OCI-LY1 (cell line): ENCODE measurements around the gene NFKBIZ.

ENCODE experiments used
- H2AFZ ChIP-seq: fragments of 200-600 bp; sonication (generic), shearing (Covaris generic); 2 replicates; pipeline ENCODE4 v1.6.0; 2014; ENCODE audit warnings: antibody characterized with exemption, mild to moderate bottlenecking, low read length
- H3F3A ChIP-seq: fragments of 200-600 bp; sonication (generic), shearing (Covaris generic); 2 replicates; pipeline ENCODE4 v1.6.0; 2014; ENCODE audit warnings: mild to moderate bottlenecking, antibody characterized with exemption, low read length, moderate library complexity; ENCODE audit not compliant: insufficient read depth
- H3K27ac ChIP-seq: fragments of 200-600 bp; sonication (generic); 2 replicates; pipeline ENCODE4 v1.5.1; 2014; ENCODE audit warnings: low read length, mixed run types, mild to moderate bottlenecking, low read depth; ENCODE audit not compliant: poor library complexity, severe bottlenecking
- H3K27me3 ChIP-seq: fragments of 200-600 bp; sonication (generic); 2 replicates; pipeline ENCODE4 v1.6.0; 2014; ENCODE audit warnings: antibody characterized with exemption, mild to moderate bottlenecking, low read length, moderate library complexity; ENCODE audit not compliant: insufficient read depth
- H3K36me3 ChIP-seq: fragments of 200-600 bp; sonication (generic); 2 replicates; pipeline ENCODE4 v1.6.1; 2014; ENCODE audit warnings: mild to moderate bottlenecking, antibody characterized with exemption, low read length, moderate library complexity, mixed read lengths; ENCODE audit not compliant: insufficient read depth
- H3K4me1 ChIP-seq: fragments of 200-600 bp; sonication (generic); 2 replicates; pipeline ENCODE4 v1.5.1; 2014; ENCODE audit warnings: mild to moderate bottlenecking, low read length, moderate library complexity; ENCODE audit not compliant: insufficient read depth, severe bottlenecking
- H3K4me2 ChIP-seq: fragments of 200-600 bp; sonication (generic), shearing (Covaris generic); 2 replicates; pipeline ENCODE4 v1.6.1; 2014; ENCODE audit warnings: low read length
- H3K4me3 ChIP-seq: fragments of 200-600 bp; sonication (generic); 2 replicates; pipeline ENCODE4 v1.5.1; 2014; ENCODE audit warnings: low read length, low read depth, mild to moderate bottlenecking, mixed read lengths; ENCODE audit not compliant: poor library complexity, severe bottlenecking
- H3K79me2 ChIP-seq: fragments of 200-600 bp; shearing (Covaris generic); 2 replicates; pipeline ENCODE4 v1.6.1; 2016; ENCODE audit warnings: mixed run types, low read length, mixed read lengths; ENCODE audit not compliant: insufficient read depth
- H3K9ac ChIP-seq: fragments of 200-600 bp; sonication (generic), shearing (Covaris generic); 2 replicates; pipeline ENCODE4 v1.6.1; 2014; ENCODE audit warnings: mild to moderate bottlenecking, low read length, mixed read lengths
- H3K9me2 ChIP-seq: fragments of 200-600 bp; sonication (generic), shearing (Covaris generic); 2 replicates; pipeline ENCODE4 v1.6.1; 2014; ENCODE audit warnings: low read depth, mild to moderate bottlenecking, low read length, mixed read lengths
- H3K9me3 ChIP-seq: fragments of 200-600 bp; shearing (Covaris generic); 2 replicates; pipeline ENCODE4 v1.6.1; 2014; ENCODE audit warnings: low read length, mixed read lengths
- H4K20me1 ChIP-seq: fragments of 200-600 bp; sonication (generic), shearing (Covaris generic); 2 replicates; pipeline ENCODE4 v1.6.0; 2016; ENCODE audit warnings: mild to moderate bottlenecking, low read length; ENCODE audit not compliant: insufficient read depth
- CTCF ChIP-seq: fragments of 200-600 bp; sonication (generic), shearing (Covaris generic); IDR thresholded peaks from 2 replicates; pipeline ENCODE4 v1.5.1; 2017; ENCODE audit warnings: mild to moderate bottlenecking, antibody characterized with exemption, low read length, moderate library complexity, mixed read lengths
- EZH2 ChIP-seq: fragments of 200-600 bp; sonication (generic), shearing (Covaris generic); IDR thresholded peaks from 2 replicates; pipeline ENCODE4 v1.8.0; 2017; ENCODE audit warnings: borderline replicate concordance, mixed run types, mild to moderate bottlenecking, antibody characterized with exemption, low read length, moderate library complexity, mixed read lengths

Gene NFKBIZ

DNA sequence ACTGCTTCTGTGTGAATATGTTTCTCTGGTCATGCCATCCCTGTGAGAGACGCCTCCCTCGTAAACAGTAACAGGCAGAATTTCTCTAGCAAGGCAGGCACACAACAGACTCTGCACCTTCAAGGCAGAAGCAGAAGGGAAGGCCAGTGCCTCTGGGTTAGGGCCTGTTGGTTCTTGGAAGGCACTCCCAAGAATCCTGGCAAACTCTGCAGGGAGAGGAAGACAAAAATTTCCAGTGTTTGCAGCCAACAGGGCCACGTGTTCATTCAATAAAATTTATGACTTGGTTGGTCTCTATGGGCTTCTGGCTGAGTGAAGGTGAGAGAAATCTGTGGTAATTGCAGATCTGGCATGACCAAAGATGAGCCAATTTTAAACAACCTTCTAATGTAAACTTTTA is 39.3 kb downstream of the NFKBIZ start:
- Histone ChIP-seq H3K4me2 (no peak overlapping the region), H3K27me3 (no peaks in the 10 kb centered on the region), H3K9me2 (no peaks in the 10 kb centered on the region)

DNA sequence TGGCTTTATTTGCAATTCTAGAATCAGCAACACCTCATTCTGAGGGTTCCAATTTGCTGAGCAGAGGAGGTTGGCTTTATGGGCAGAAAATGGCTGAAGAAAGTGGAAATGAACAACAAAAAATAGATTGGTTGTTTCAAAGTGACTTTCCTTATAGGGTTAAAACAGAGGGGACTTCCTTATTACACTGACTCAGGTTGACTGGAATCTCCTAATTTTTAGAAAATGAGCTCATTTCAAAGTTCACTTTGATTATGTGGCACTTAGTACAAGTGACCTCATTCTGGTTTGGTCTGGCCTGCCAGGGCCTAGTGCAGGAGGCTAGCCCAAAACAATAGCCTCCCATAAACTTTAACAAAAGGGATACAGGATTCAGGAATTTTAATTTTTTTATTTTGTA is 41.4 kb downstream of the NFKBIZ start:
- Histone ChIP-seq H3K79me2 (no peaks in the 10 kb centered on the region), H3K27ac (no peak overlapping the region), H3K4me3 (no peak overlapping the region), H3K4me2 (no peak overlapping the region), H3F3A (no peaks in the 10 kb centered on the region), H3K27me3 (no peaks in the 10 kb centered on the region), H3K9ac (no peak overlapping the region), H2AFZ (no peak overlapping the region), H4K20me1 (no peaks in the 10 kb centered on the region), H3K9me2 (no peaks in the 10 kb centered on the region), H3K9me3 (no peaks in the 10 kb centered on the region), H3K36me3 (no peaks in the 10 kb centered on the region), H3K4me1 (peaks cover 4% of the 10 kb centered on the region)
- no peak for TF ChIP-seq EZH2
- TF ChIP-seq CTCF: no peak

More for the DNA sequence above, 39.3 kb downstream of the NFKBIZ start:
- no peaks in the 10 kb centered on the region for H3F3A ChIP-seq
- no peak overlapping the region for H3K9ac ChIP-seq
- no peak overlapping the region for H3K27ac ChIP-seq
- TF ChIP-seq CTCF (no peak), EZH2 (no peak)
- no peaks in the 10 kb centered on the region for H3K79me2 ChIP-seq
- H3K9me3 ChIP-seq: no peaks in the 10 kb centered on the region
- no peak overlapping the region for H3K4me3 ChIP-seq
- H3K4me1 ChIP-seq: peaks cover 4% of the 10 kb centered on the region
- peak overlapping the region; percentile 37; the same call in 1 of the 2 replicates for H2AFZ ChIP-seq
- H3K36me3 ChIP-seq: no peaks in the 10 kb centered on the region
- no peaks in the 10 kb centered on the region for H4K20me1 ChIP-seq

GRCh38 chr3:101892648-101893047 is 43.3 kb downstream of the NFKBIZ start:
- Histone ChIP-seq H3K9ac (no peak overlapping the region), H3K4me1 (peaks cover 4% of the 10 kb centered on the region), H2AFZ (no peak overlapping the region), H3F3A (no peaks in the 10 kb centered on the region), H3K79me2 (no peaks in the 10 kb centered on the region), H4K20me1 (no peaks in the 10 kb centered on the region), H3K9me2 (no peaks in the 10 kb centered on the region), H3K27me3 (no peaks in the 10 kb centered on the region), H3K36me3 (no peaks in the 10 kb centered on the region), H3K4me2 (no peak overlapping the region), H3K9me3 (peaks cover 8% of the 10 kb centered on the region; the same call in 1 of the 2 replicates), H3K4me3 (no peak overlapping the region), H3K27ac (no peak overlapping the region)
- no peak for TF ChIP-seq EZH2
- TF ChIP-seq CTCF: no peak
